Activated T-cell treated with anti-CD3 and anti-CD28 coated beads for 1 hour (primary cell): Measurements from ENCODE around the gene FCER1A.
"Not testable (repeated sequence)": the region's sequence is repeated elsewhere in the genome, so short reads cannot be mapped to it uniquely, and the experiment has no call there.

Experiments used
- DNase-seq: peaks from one replicate; pipeline ENCODE4 v3.0.0-alpha.2; 2020; ENCODE audit warnings: low read depth

FCER1A gene

GRCh38 chr1:159302095-159302494 lies at the start of gene FCER1A:
Gene FCER1A (plus strand): TSS chr1:159302336. CDS start chr1:159302365, 29 bp downstream.
- DNase-seq: no peak

GRCh38 chr1:159261311-159261710 lies 40.8 kb upstream of the FCER1A start:
- no peak for DNase-seq

GRCh38 chr1:159261721-159262494 lies 40.2 kb upstream of the FCER1A start:
- DNase-seq: no peak

- no peak for DNase-seq
Observed at GRCh38 chr1:159266832-159267231, 35.3 kb upstream of the FCER1A start.

GRCh38 chr1:159274631-159275030 lies 27.5 kb upstream of the FCER1A start:
- DNase-seq: no peak

- no peak for DNase-seq
Observed at GRCh38 chr1:159275891-159276290, 26.2 kb upstream of the FCER1A start.

- no peak for DNase-seq
Observed at GRCh38 chr1:159279773-159280172, 22.4 kb upstream of the FCER1A start.

- no peak for DNase-seq
Observed at GRCh38 chr1:159282118-159282517, 20.0 kb upstream of the FCER1A start.

- no peak for DNase-seq
Observed at GRCh38 chr1:159289060-159289459, 13.1 kb upstream of the FCER1A start.

- DNase-seq: no peak
Observed at GRCh38 chr1:159291424-159291823, 10.7 kb upstream of the FCER1A start.

- DNase-seq: no peak
Observed at GRCh38 chr1:159296706-159297375, 5.3 kb upstream of the FCER1A start.

- DNase-seq: no peak
Observed at GRCh38 chr1:159300146-159300545, 2.0 kb upstream of the FCER1A start.

- no peak for DNase-seq
Observed at GRCh38 chr1:159307346-159308020, 5.3 kb downstream of the FCER1A start.

GRCh38 chr1:159311679-159312078 lies 9.5 kb downstream of the FCER1A start:
- no peak for DNase-seq

- DNase-seq: no peak
Observed at GRCh38 chr1:159315381-159315780, 13.2 kb downstream of the FCER1A start.

GRCh38 chr1:159318784-159319551 lies 16.8 kb downstream of the FCER1A start:
- DNase-seq: no peak

- no peak for DNase-seq
Observed at GRCh38 chr1:159334797-159335196, 32.7 kb downstream of the FCER1A start.

- DNase-seq: no peak
Observed at GRCh38 chr1:159338018-159338417, 35.9 kb downstream of the FCER1A start.

- DNase-seq: no peak
Observed at GRCh38 chr1:159339536-159339935, 37.4 kb downstream of the FCER1A start.

- DNase-seq: no peak
Observed at GRCh38 chr1:159341736-159342135, 39.6 kb downstream of the FCER1A start.

- no peak for DNase-seq
Observed at GRCh38 chr1:159342761-159343425, 40.8 kb downstream of the FCER1A start.

- DNase-seq: not testable (repeated sequence)
Observed at GRCh38 chr1:159349374-159349773, 47.2 kb downstream of the FCER1A start.
